Testis (tissue), 3 donors: ENCODE results near the gene SLC35E1. TPM values are rescaled to one million over a fixed set of nuclear protein-coding genes. Genes with fewer than 3 reads are reported as not detected.
A peak's percentile ranks its signal among the peaks of the same experiment; 100 is the strongest.
"Not testable (repeated sequence)": the region's sequence is repeated elsewhere in the genome, so short reads cannot be mapped to it uniquely, and the experiment has no call there.

Experiments used
- DNase-seq: peaks from one replicate; pipeline ENCODE4 v3.0.0-alpha.2; 2019
- H3K27ac ChIP-seq, 2 donors: fragments of 200-600 bp; sonication (generic); one replicate each; pipeline ENCODE4 v1.5.1; 2019
- H3K27me3 ChIP-seq: fragments of 200-600 bp; sonication (generic); one replicate; pipeline ENCODE4 v1.5.1; 2019
- H3K36me3 ChIP-seq: fragments of 200-600 bp; sonication (generic); one replicate; pipeline ENCODE4 v1.5.1; 2017; ENCODE audit warnings: low read depth; ENCODE audit errors: missing control alignments
- H3K4me1 ChIP-seq: fragments of 200-600 bp; sonication (generic); one replicate; pipeline ENCODE4 v1.5.1; 2019
- H3K4me3 ChIP-seq, 2 donors: fragments of 200-600 bp; sonication (generic); one replicate each; pipeline ENCODE4 v1.5.1; 2017 to 2019
- H3K9me3 ChIP-seq: fragments of 200-600 bp; sonication (generic); one replicate; pipeline ENCODE4 v1.5.1; 2017
- CTCF ChIP-seq, 3 experiments: fragments of 450-650 bp in 2 of 3; fragments of 200-600 bp in 1 of 3; sonication (generic) in 1 of 3; IDR thresholded peaks; one replicate each; pipeline ENCODE4 v1.5.1; 2016 to 2019; ENCODE audit warnings: antibody characterized with exemption in 3 of 3, mild to moderate bottlenecking in 2 of 3, moderate library complexity in 1 of 3
- POLR2A ChIP-seq: fragments of 450-650 bp; IDR thresholded peaks from one replicate; pipeline ENCODE4 v1.6.1; 2017; ENCODE audit warnings: antibody characterized with exemption, mild to moderate bottlenecking, moderate library complexity
- WGBS, 2 donors: methylation state at CpG; one replicate each; pipeline ENCODE4 v1.1.5; 2018; 5-methylcytosine and 5-hydroxymethylcytosine counted together
- intact Hi-C: fragments of 100-400 bp; cut with DNase I; formaldehyde crosslinking; loops from one replicate; pipeline ENCODE4 v1.15.1; 2023; ENCODE audit warnings: low total_unique reads
- polyA plus RNA-seq: library from polyadenylated mRNA; stranded (reverse); fragments of 350-450 nt; fragmentation: Illumina TruSeq; extraction: RNeasy Lipid Tissue Mini Kit (QIAGEN cat#74804); gene quantifications from one replicate; pipeline ENCODE4 v1.2.3, GENCODE V29; 2014; ENCODE audit warnings: low read depth, low replicate concordance; ENCODE audit not compliant: insufficient read depth
- total RNA-seq, 2 donors: library from RNA; depleted of rRNA; stranded (reverse); fragments of >200 nt; gene quantifications; one replicate each; pipeline ENCODE4 v1.2.3, GENCODE V29; 2016

The SLC35E1 gene
- total and polyA plus RNA-seq, 3 donors from 2014 or later = 20.3 to 56.3 (median 54.0) TPM

GRCh38 chr19:16514383-16515019 lies 57.7 kb downstream of the SLC35E1 start:
- TF ChIP-seq POLR2A (no peak), CTCF (IDR thresholded peaks at IDR 0.05) (no peak)
- Histone ChIP-seq H3K4me3 (no peak overlapping the region), H3K9me3 (no peaks in the 10 kb centered on the region), H3K4me1 (peaks cover 8% of the 10 kb centered on the region), H3K27me3 (no peaks in the 10 kb centered on the region), H3K27ac (no peak overlapping the region), H3K36me3 (no peaks in the 10 kb centered on the region)
- no peak for DNase-seq
- intact Hi-C loops = no loop called here
- 91 to 94% methylated on average over 13 to 24 of the region's 24 CpGs for WGBS, 2 donors

GRCh38 chr19:16512611-16513010 lies 59.6 kb downstream of the SLC35E1 start:
- H3K4me3 ChIP-seq, H3K27me3 ChIP-seq, H3K27ac ChIP-seq, DNase-seq, intact Hi-C loops, H3K9me3 ChIP-seq, H3K36me3 ChIP-seq: not testable (repeated sequence)
- WGBS, 2 donors = 94 to 97% methylated on average over 10 of the region's 10 CpGs
- H3K4me1 ChIP-seq = peaks cover 15% of the 10 kb centered on the region

- no peak overlapping the region for H3K4me3 ChIP-seq
- no peaks in the 10 kb centered on the region for H3K9me3 ChIP-seq
- intact Hi-C loops = no loop called here
- no peaks in the 10 kb centered on the region for H3K27me3 ChIP-seq
- TF ChIP-seq POLR2A = no peak
- no peak for TF ChIP-seq CTCF (IDR thresholded peaks at IDR 0.05)
- peaks cover 15% of the 10 kb centered on the region for H3K4me1 ChIP-seq
- peak; percentile 91 for DNase-seq
- peak overlapping the region; percentile 31 to 53 for H3K27ac ChIP-seq
- no peaks in the 10 kb centered on the region for H3K36me3 ChIP-seq
- 59 to 78% methylated on average over 25 to 28 of the region's 28 CpGs for WGBS, 2 donors
These were observed 62.8 kb downstream of the SLC35E1 start for GRCh38 chr19:16509141-16510061.

GRCh38 chr19:16508546-16508945 lies 63.7 kb downstream of the SLC35E1 start:
- TF ChIP-seq CTCF (IDR thresholded peaks at IDR 0.05) = no peak
- no peak for TF ChIP-seq POLR2A
- Histone ChIP-seq H3K4me1 (peaks cover 15% of the 10 kb centered on the region), H3K27me3 (no peaks in the 10 kb centered on the region), H3K36me3 (no peaks in the 10 kb centered on the region), H3K9me3 (no peaks in the 10 kb centered on the region), H3K27ac (no peak overlapping the region), H3K4me3 (no peak overlapping the region)
- WGBS, 2 donors = 90 to 94% methylated on average over 5 of the region's 5 CpGs
- intact Hi-C loops = no loop called here
- DNase-seq = no peak

GRCh38 chr19:16506961-16507360 lies 65.3 kb downstream of the SLC35E1 start:
- no peaks in the 10 kb centered on the region for H3K36me3 ChIP-seq
- no peaks in the 10 kb centered on the region for H3K9me3 ChIP-seq
- H3K4me1 ChIP-seq = peaks cover 15% of the 10 kb centered on the region
- no peak overlapping the region for H3K4me3 ChIP-seq
- H3K27ac ChIP-seq = no peak overlapping the region
- no peak for DNase-seq
- no peak for TF ChIP-seq POLR2A
- TF ChIP-seq CTCF (IDR thresholded peaks at IDR 0.05) = no peak
- intact Hi-C loops = no loop called here
- no peaks in the 10 kb centered on the region for H3K27me3 ChIP-seq
- 89 to 90% methylated on average over 6 of the region's 6 CpGs for WGBS, 2 donors

GRCh38 chr19:16506161-16506560 lies 66.1 kb downstream of the SLC35E1 start:
- H3K4me3 ChIP-seq, H3K27me3 ChIP-seq, H3K27ac ChIP-seq, H3K9me3 ChIP-seq, DNase-seq, H3K36me3 ChIP-seq, intact Hi-C loops: not testable (repeated sequence)
- 90 to 91% methylated on average over 11 of the region's 11 CpGs for WGBS, 2 donors
- peaks cover 15% of the 10 kb centered on the region for H3K4me1 ChIP-seq
